NCI-H2107 (cell line): Measurements from ENCODE around the gene PHLDA2.

Experiments
- DNase-seq: peaks from one replicate; lab custom pipeline; 2025; lab: John Stamatoyannopoulos, UW

The PHLDA2 gene

DNA sequence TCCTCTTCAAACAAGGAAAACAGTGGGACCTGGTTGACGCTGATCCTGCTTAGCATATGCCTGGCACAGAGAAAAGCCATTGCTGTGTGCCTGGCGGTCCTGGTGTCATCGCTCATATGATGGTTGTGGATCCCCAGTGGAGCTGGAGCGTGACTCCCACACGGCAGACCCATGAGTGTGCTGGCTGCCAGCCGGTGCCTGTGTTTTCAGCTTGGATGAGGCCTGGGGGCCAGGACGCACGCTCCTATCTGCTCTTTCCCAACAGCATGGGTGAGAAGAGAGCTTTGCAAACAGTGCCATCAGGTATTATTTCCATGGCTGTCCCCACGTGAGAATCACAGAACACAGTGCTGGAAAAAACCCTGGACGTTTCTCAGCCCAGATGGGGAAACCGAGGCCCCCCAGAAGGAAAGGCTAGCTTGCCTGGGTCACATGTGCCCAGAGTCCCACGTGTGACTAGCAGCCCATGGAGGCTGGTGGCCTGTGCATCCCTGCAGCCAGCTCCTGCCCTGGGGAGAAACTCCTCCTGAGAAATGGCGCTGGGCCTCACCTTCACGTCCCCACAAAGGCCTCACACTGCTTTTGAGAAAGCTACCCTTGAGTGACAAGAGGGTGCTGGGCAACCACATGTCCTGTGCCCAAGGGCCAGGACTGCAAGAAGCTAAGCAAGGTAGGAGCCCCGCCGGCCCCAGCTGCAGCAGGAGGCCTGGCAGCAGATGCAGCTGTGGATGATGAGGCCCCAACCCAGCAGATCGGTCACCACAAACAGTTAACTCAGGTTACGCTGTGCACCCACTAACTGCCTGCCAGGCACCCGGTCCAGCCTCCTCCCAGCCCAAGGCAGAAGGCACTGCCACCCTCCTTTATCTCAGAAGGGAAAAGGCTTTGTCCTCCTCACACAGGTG is 47.9 kb downstream of the PHLDA2 start:
- no peak for DNase-seq

DNA sequence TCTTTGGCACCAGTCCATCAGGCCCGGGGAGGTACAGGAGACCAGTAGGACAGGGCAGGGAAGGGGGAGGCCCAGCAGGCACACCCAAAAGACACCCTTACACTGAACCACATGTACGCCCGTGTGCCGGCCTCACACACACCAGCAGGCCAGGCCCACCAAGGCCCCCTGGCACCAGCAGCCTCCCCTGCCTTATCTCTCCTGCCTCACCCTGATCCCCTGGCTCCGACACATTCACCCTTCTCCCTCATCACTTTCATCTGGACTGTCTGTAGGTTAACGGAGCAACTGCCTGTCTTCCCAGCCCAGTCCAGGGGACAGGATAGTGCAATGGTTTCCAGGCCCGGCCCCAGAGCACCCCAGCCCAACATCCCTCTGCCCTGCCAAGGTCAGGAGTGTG is 48.6 kb downstream of the PHLDA2 start:
- no peak for DNase-seq

DNA sequence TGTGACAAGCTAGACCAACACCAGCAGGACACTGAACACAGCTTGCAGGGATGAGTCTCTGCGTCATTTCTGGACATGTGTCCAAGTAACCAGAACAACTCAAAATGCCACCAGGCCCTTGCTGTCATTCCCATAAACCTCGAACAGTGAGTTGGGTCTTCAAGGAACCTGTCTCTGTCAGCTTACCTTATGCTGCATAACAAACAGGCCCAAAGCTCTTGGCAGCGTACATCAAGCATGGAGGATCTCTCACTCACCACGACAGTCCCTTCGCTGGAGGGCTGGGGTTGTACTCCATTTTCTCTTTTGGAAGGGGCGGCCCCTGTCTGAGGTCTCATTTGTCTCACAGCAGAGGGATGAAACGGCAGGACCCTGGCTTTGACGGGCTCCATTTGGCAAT is 50.4 kb downstream of the PHLDA2 start:
- DNase-seq: no peak
